HEK293 (cell line): Measurements from ENCODE around the gene SEMA7A.

Source experiments
- CTCF ChIP-seq: fragments of 450-650 bp; formaldehyde crosslinking; IDR thresholded peaks from 2 replicates; pipeline ENCODE4 v1.5.1; 2016; ENCODE audit warnings: missing biosample characterization, missing genetic modification characterization
- EGR2 ChIP-seq: fragments of 450-650 bp; formaldehyde crosslinking; IDR thresholded peaks from 2 replicates; pipeline ENCODE4 v1.5.1; 2016; ENCODE audit warnings: low read depth, missing biosample characterization, missing genetic modification characterization
- ELK4 ChIP-seq: IDR thresholded peaks from 2 replicates; pipeline ENCODE4 v1.6.1; 2011; ENCODE audit warnings: mild to moderate bottlenecking, low read depth, low read length, borderline replicate concordance
- GLIS1 ChIP-seq: fragments of 450-650 bp; formaldehyde crosslinking; IDR thresholded peaks from 2 replicates; pipeline ENCODE4 v1.5.1; 2016; ENCODE audit warnings: missing biosample characterization, missing genetic modification characterization
- HOXA7 ChIP-seq: sonication (generic); formaldehyde crosslinking; IDR thresholded peaks from 2 replicates; pipeline ENCODE4 v1.8.1; 2022; ENCODE audit warnings: missing genetic modification reagents, borderline replicate concordance
- HOXD13 ChIP-seq: sonication (generic); formaldehyde crosslinking; IDR thresholded peaks from 2 replicates; pipeline ENCODE4 v1.8.0; 2022; ENCODE audit warnings: missing genetic modification reagents, borderline replicate concordance
- INSM2 ChIP-seq: fragments of 450-650 bp; formaldehyde crosslinking; IDR thresholded peaks from 2 replicates; pipeline ENCODE4 v1.5.1; 2016; ENCODE audit warnings: missing biosample characterization, missing genetic modification characterization
- KLF1 ChIP-seq: fragments of 450-650 bp; formaldehyde crosslinking; IDR thresholded peaks from 2 replicates; pipeline ENCODE4 v1.5.1; 2016; ENCODE audit warnings: missing biosample characterization, missing genetic modification characterization
- KLF8 ChIP-seq: fragments of 450-650 bp; formaldehyde crosslinking; IDR thresholded peaks from 2 replicates; pipeline ENCODE4 v1.5.1; 2016; ENCODE audit warnings: missing biosample characterization, missing genetic modification characterization
- SCRT2 ChIP-seq: fragments of 450-650 bp; formaldehyde crosslinking; IDR thresholded peaks from 2 replicates; pipeline ENCODE4 v1.5.1; 2016; ENCODE audit warnings: missing biosample characterization, missing genetic modification characterization
- SP3 ChIP-seq: fragments of 450-650 bp; formaldehyde crosslinking; IDR thresholded peaks from 2 replicates; pipeline ENCODE4 v1.5.1; 2016; ENCODE audit warnings: missing biosample characterization, missing genetic modification characterization
- ZBTB21 ChIP-seq: fragments of 450-650 bp; formaldehyde crosslinking; IDR thresholded peaks from 2 replicates; pipeline ENCODE4 v1.5.1; 2017; ENCODE audit warnings: missing biosample characterization, missing genetic modification characterization
- ZBTB48 ChIP-seq: fragments of 450-650 bp; formaldehyde crosslinking; IDR thresholded peaks from 2 replicates; pipeline ENCODE4 v1.5.1; 2016; ENCODE audit warnings: missing biosample characterization, missing genetic modification characterization
- ZFHX2 ChIP-seq: fragments of 450-650 bp; formaldehyde crosslinking; conservative IDR thresholded peaks from 2 replicates; pipeline ENCODE4 v1.5.1; 2016; ENCODE audit warnings: missing biosample characterization, missing genetic modification characterization
- ZNF169 ChIP-seq: fragments of 450-650 bp; formaldehyde crosslinking; IDR thresholded peaks from 2 replicates; pipeline ENCODE4 v1.5.1; 2016; ENCODE audit warnings: missing biosample characterization, missing genetic modification characterization
- ZNF23 ChIP-seq: fragments of 450-650 bp; formaldehyde crosslinking; IDR thresholded peaks from 2 replicates; pipeline ENCODE4 v1.5.1; 2016; ENCODE audit warnings: missing biosample characterization, missing genetic modification characterization, borderline replicate concordance
- ZNF24 ChIP-seq: fragments of 450-650 bp; formaldehyde crosslinking; IDR thresholded peaks from 2 replicates; pipeline ENCODE4 v1.5.1; 2016; ENCODE audit warnings: missing biosample characterization, missing genetic modification characterization
- ZNF26 ChIP-seq: fragments of 450-650 bp; formaldehyde crosslinking; IDR thresholded peaks from 2 replicates; pipeline ENCODE4 v1.5.1; 2016; ENCODE audit warnings: missing biosample characterization, missing genetic modification characterization
- ZNF266 ChIP-seq: fragments of 450-650 bp; formaldehyde crosslinking; IDR thresholded peaks from 2 replicates; pipeline ENCODE4 v1.5.1; 2016; ENCODE audit warnings: missing biosample characterization, missing genetic modification characterization, low read depth
- ZNF335 ChIP-seq: fragments of 450-650 bp; formaldehyde crosslinking; conservative IDR thresholded peaks from 2 replicates; pipeline ENCODE4 v1.5.1; 2016; ENCODE audit warnings: missing biosample characterization, missing genetic modification characterization
- ZNF449 ChIP-seq: fragments of 450-650 bp; formaldehyde crosslinking; IDR thresholded peaks from 2 replicates; pipeline ENCODE4 v1.5.1; 2017; ENCODE audit warnings: missing biosample characterization, mild to moderate bottlenecking, missing genetic modification characterization, moderate library complexity
- ZNF510 ChIP-seq: fragments of 450-650 bp; formaldehyde crosslinking; IDR thresholded peaks from 2 replicates; pipeline ENCODE4 v1.5.1; 2018; ENCODE audit warnings: mild to moderate bottlenecking, missing genetic modification characterization, missing biosample characterization; ENCODE audit not compliant: insufficient replicate concordance
- ZNF544 ChIP-seq: fragments of 450-650 bp; formaldehyde crosslinking; IDR thresholded peaks from 2 replicates; pipeline ENCODE4 v1.5.0; 2017; ENCODE audit warnings: missing biosample characterization, missing genetic modification characterization
- ZNF660 ChIP-seq: fragments of 450-650 bp; IDR thresholded peaks from 2 replicates; pipeline ENCODE4 v1.5.1; 2018; ENCODE audit warnings: missing biosample characterization, mild to moderate bottlenecking, missing genetic modification characterization
- ZNF664 ChIP-seq: fragments of 450-650 bp; formaldehyde crosslinking; IDR thresholded peaks from 2 replicates; pipeline ENCODE4 v1.5.1; 2016; ENCODE audit warnings: missing biosample characterization, missing genetic modification characterization
- ZNF670 ChIP-seq: fragments of 450-650 bp; formaldehyde crosslinking; IDR thresholded peaks from 2 replicates; pipeline ENCODE4 v1.5.1; 2016; ENCODE audit warnings: missing biosample characterization, missing genetic modification characterization, low read depth
- ZNF76 ChIP-seq: fragments of 450-650 bp; formaldehyde crosslinking; IDR thresholded peaks from 2 replicates; pipeline ENCODE4; 2016; ENCODE audit warnings: low read depth, missing biosample characterization, missing genetic modification characterization, borderline replicate concordance
- ZNF776 ChIP-seq: fragments of 450-650 bp; formaldehyde crosslinking; IDR thresholded peaks from 2 replicates; pipeline ENCODE4 v1.5.0; 2017; ENCODE audit warnings: missing biosample characterization, missing genetic modification characterization, borderline replicate concordance
- ZXDB ChIP-seq: fragments of 450-650 bp; formaldehyde crosslinking; IDR thresholded peaks from 2 replicates; pipeline ENCODE4 v1.5.1; 2016; ENCODE audit warnings: missing biosample characterization, missing genetic modification characterization

Gene SEMA7A

GRCh38 chr15:74373731-74374647 is 59.8 kb downstream of the SEMA7A start (continued):
- TF ChIP-seq ZNF449 (tag by site-specific recombination), result peak; percentile 58
- 0 out of 2 replicates have a peak, but pooled peaks have one; percentile 40 for TF ChIP-seq ZBTB21 (tag by site-specific recombination)
- no peak for TF ChIP-seq ZNF266 (tag by site-specific recombination)
- TF ChIP-seq ZNF510 (tag by site-specific recombination), result no peak
- TF ChIP-seq SCRT2, result peak; percentile 40; the same call in 1 of the 2 replicates
- peak; percentile 73 for TF ChIP-seq GLIS1 (tag by site-specific recombination)
- TF ChIP-seq ZNF169 (tag by site-specific recombination), result no peak
- TF ChIP-seq ZNF544, result no peak
- peak; percentile 83 for TF ChIP-seq SP3
- TF ChIP-seq ZFHX2 (tag by site-specific recombination), result peak; percentile 61
- no peak for TF ChIP-seq INSM2
- no peak for TF ChIP-seq ZNF664 (tag by site-specific recombination)
- TF ChIP-seq HOXA7, result no peak
- peak; percentile 50; the same call in 1 of the 2 replicates for TF ChIP-seq KLF8
- TF ChIP-seq ZNF335 (tag by site-specific recombination), result peak; percentile 91
- TF ChIP-seq ZNF670, result no peak
- TF ChIP-seq ELK4, result no peak
- TF ChIP-seq ZNF26, result no peak
- no peak for TF ChIP-seq KLF1 (tag by site-specific recombination)
- TF ChIP-seq ZXDB (tag by site-specific recombination), result peak; percentile 83
- no peak for TF ChIP-seq ZNF23 (tag by site-specific recombination)
- TF ChIP-seq ZNF24 (tag by site-specific recombination), result 0 out of 2 replicates have a peak, but pooled peaks have one; percentile 54
- no peak for TF ChIP-seq HOXD13 (CRISPR knock-in tag)
- peak; percentile 84 for TF ChIP-seq ZNF660
- TF ChIP-seq ZNF776 (tag by site-specific recombination), result no peak
- TF ChIP-seq CTCF, result peak; percentile 98
- peak; percentile 59; the same call in 1 of the 2 replicates for TF ChIP-seq ZNF76 (tag by site-specific recombination)
- peak; percentile 44 for TF ChIP-seq EGR2 (tag by site-specific recombination)
- TF ChIP-seq ZBTB48 (tag by site-specific recombination), result peak; percentile 17
